SK-N-SH (cell line): ENCODE results near the gene TSPAN32. TPM values are rescaled to one million over a fixed set of nuclear protein-coding genes. Genes with fewer than 3 reads are reported as not detected.

Source experiments
- CTCF ChIA-PET: fragments of 300-600, 350-600 bp; formaldehyde crosslinking; extraction: SDS; loops from one replicate; lab custom pipeline; 2021; lab: Yijun Ruan, JAX
- POLR2A ChIA-PET: fragments of 350-600 bp; sonication (Branson Sonifier 250); formaldehyde crosslinking; extraction: SDS; loops from one replicate; lab custom pipeline; 2020; ENCODE audit warnings: antibody characterized with exemption, inconsistent platforms; lab: Yijun Ruan, JAX
- DNase-seq: peaks from one replicate; pipeline ENCODE4 v3.0.0; 2012
- H2AFZ ChIP-seq: fragments of 200-600 bp; sonication (generic); 2 replicates; pipeline ENCODE4 v1.8.1; 2016; ENCODE audit warnings: antibody characterized with exemption, mild to moderate bottlenecking, low read depth
- H3F3A ChIP-seq: fragments of 200-600 bp; sonication (generic); replicated peaks from 2 replicates; pipeline ENCODE3; 2016; ENCODE audit warnings: antibody characterized with exemption, mild to moderate bottlenecking; ENCODE audit not compliant: insufficient read depth
- H3K27ac ChIP-seq, 2 experiments: fragments of 200-500 bp in 1 of 2; fragments of 200-600 bp in 1 of 2; sonication (Bioruptor generic) in 1 of 2; sonication (generic), shearing (Covaris generic) in 1 of 2; 2 replicates each; pipeline versions ENCODE4 v1.5.1 to v1.6.1; 2014 to 2016; ENCODE audit warnings: low read depth in 2 of 2, inconsistent platforms in 1 of 2, low read length in 1 of 2, mild to moderate bottlenecking in 1 of 2, mixed read lengths in 1 of 2
- H3K27me3 ChIP-seq: fragments of 200-600 bp; sonication (generic), shearing (Covaris generic); 2 replicates; pipeline ENCODE4 v1.6.1; 2016; ENCODE audit warnings: mixed run types; ENCODE audit not compliant: insufficient read depth
- H3K36me3 ChIP-seq, 2 experiments: fragments of 200-500 bp in 1 of 2; fragments of 200-600 bp in 1 of 2; sonication (Bioruptor generic) in 1 of 2; sonication (generic) in 1 of 2; replicated peaks in 1 of 2; 2 replicates each; pipeline versions ENCODE3 to v1.5.1; 2014 to 2016; ENCODE audit warnings: low read length in 1 of 2, mild to moderate bottlenecking in 1 of 2; ENCODE audit not compliant: insufficient read depth in 2 of 2, control insufficient read depth in 1 of 2
- H3K4me1 ChIP-seq, 2 experiments: fragments of 200-500 bp in 1 of 2; fragments of 200-600 bp in 1 of 2; sonication (Bioruptor generic) in 1 of 2; sonication (generic), shearing (Covaris generic) in 1 of 2; 2 replicates each; pipeline versions ENCODE4 v1.5.1 to v1.6.1; 2014 to 2016; ENCODE audit warnings: low read depth in 1 of 2, low read length in 1 of 2, mixed run types in 1 of 2; ENCODE audit not compliant: insufficient read depth in 2 of 2, control insufficient read depth in 1 of 2
- H3K4me2 ChIP-seq: fragments of 200-600 bp; sonication (generic), shearing (Covaris generic); 2 replicates; pipeline ENCODE4 v1.6.1; 2017; ENCODE audit warnings: mixed run types
- H3K4me3 ChIP-seq, 2 experiments: fragments of 200-500 bp in 1 of 2; fragments of 200-600 bp in 1 of 2; sonication (Bioruptor generic) in 1 of 2; sonication (generic), shearing (Covaris generic) in 1 of 2; 2 replicates each; pipeline versions ENCODE4 v1.5.1 to v1.8.1; 2014 to 2016; ENCODE audit warnings: low read depth in 2 of 2, inconsistent platforms in 1 of 2, low read length in 1 of 2, mild to moderate bottlenecking in 1 of 2, mixed read lengths in 1 of 2, moderate library complexity in 1 of 2
- H3K79me2 ChIP-seq: fragments of 200-600 bp; sonication (generic); 2 replicates; pipeline ENCODE4 v1.8.1; 2017; ENCODE audit warnings: mild to moderate bottlenecking; ENCODE audit not compliant: insufficient read depth
- H3K9ac ChIP-seq: fragments of 200-600 bp; sonication (generic); 2 replicates; pipeline ENCODE4 v1.6.1; 2017; ENCODE audit warnings: mixed run types
- H3K9me2 ChIP-seq: fragments of 200-600 bp; sonication (generic); 2 replicates; pipeline ENCODE4 v1.6.1; 2017; ENCODE audit warnings: mixed run types
- H3K9me3 ChIP-seq: fragments of 200-600 bp; sonication (generic); 2 replicates; pipeline ENCODE4 v1.6.1; 2017; ENCODE audit warnings: mixed run types, mild to moderate bottlenecking, moderate library complexity
- H4K20me1 ChIP-seq: fragments of 200-600 bp; sonication (generic); 2 replicates; pipeline ENCODE4 v1.6.1; 2017; ENCODE audit warnings: mild to moderate bottlenecking, mixed run types; ENCODE audit not compliant: insufficient read depth
- CTCF ChIP-seq: fragments of 200-600 bp; sonication (generic); IDR thresholded peaks from 2 replicates; pipeline ENCODE4 v1.6.1; 2017; ENCODE audit warnings: antibody characterized with exemption, mild to moderate bottlenecking, moderate library complexity
- FOSL2 ChIP-seq: IDR thresholded peaks from 2 replicates; pipeline ENCODE4 v1.4.0; 2012; ENCODE audit warnings: low read depth, mild to moderate bottlenecking, moderate library complexity, borderline replicate concordance
- FOXM1 ChIP-seq: IDR thresholded peaks from 2 replicates; pipeline ENCODE4 v1.4.0; 2012; ENCODE audit warnings: low read depth, mild to moderate bottlenecking
- GABPA ChIP-seq: IDR thresholded peaks from 2 replicates; pipeline ENCODE4 v1.4.0; 2012; ENCODE audit warnings: low read depth, mild to moderate bottlenecking
- IRF3 ChIP-seq: fragments of 150-350 bp; IDR thresholded peaks from 2 replicates; pipeline ENCODE4 v1.6.1; 2016; ENCODE audit warnings: mild to moderate bottlenecking, low read depth, low read length
- MAX ChIP-seq: IDR thresholded peaks from 2 replicates; pipeline ENCODE4 v1.4.0; 2012; ENCODE audit warnings: low read depth
- MXI1 ChIP-seq: IDR thresholded peaks from 2 replicates; pipeline ENCODE4 v1.6.1; 2012; ENCODE audit warnings: mild to moderate bottlenecking, low read depth, low read length, improper control_type of control experiment
- NFIC ChIP-seq: IDR thresholded peaks from 2 replicates; pipeline ENCODE4 v1.4.0; 2012; ENCODE audit warnings: borderline replicate concordance
- NRF1 ChIP-seq: IDR thresholded peaks from 2 replicates; pipeline ENCODE4 v1.6.1; 2012; ENCODE audit warnings: low read depth, mild to moderate bottlenecking, low read length
- PBX3 ChIP-seq: IDR thresholded peaks from 2 replicates; pipeline ENCODE4; 2012
- RAD21 ChIP-seq: IDR thresholded peaks from 2 replicates; pipeline ENCODE4 v1.6.1; 2012; ENCODE audit warnings: mild to moderate bottlenecking, low read length
- RCOR1 ChIP-seq: fragments of 150-350 bp; IDR thresholded peaks from 2 replicates; pipeline ENCODE4 v1.6.1; 2017; ENCODE audit warnings: antibody characterized with exemption, low read length
- REST ChIP-seq: IDR thresholded peaks from 2 replicates; pipeline ENCODE4 v1.6.1; 2012; ENCODE audit warnings: mild to moderate bottlenecking, low read depth, low read length, moderate library complexity
- RXRA ChIP-seq: IDR thresholded peaks from 2 replicates; pipeline ENCODE4 v1.4.0; 2012; ENCODE audit warnings: low read depth, mild to moderate bottlenecking, borderline replicate concordance
- SMC3 ChIP-seq: IDR thresholded peaks from 2 replicates; pipeline ENCODE4 v1.6.1; 2012; ENCODE audit warnings: low read depth, low read length, improper control_type of control experiment
- TCF12 ChIP-seq: IDR thresholded peaks from 2 replicates; pipeline ENCODE4 v1.4.0; 2012
- TEAD4 ChIP-seq: IDR thresholded peaks from 2 replicates; pipeline ENCODE4 v1.4.0; 2012; ENCODE audit warnings: mild to moderate bottlenecking, borderline replicate concordance; ENCODE audit not compliant: insufficient read depth
- WGBS: methylation state at CpG from one replicate; pipeline ENCODE4 v1.1.6; 2017; ENCODE audit warnings: low lambda C conversion rate; 5-methylcytosine and 5-hydroxymethylcytosine counted together
- polyA plus RNA-seq, 3 experiments: library from polyadenylated mRNA; depleted of rRNA; stranded (reverse); fragments of >200 nt; gene quantifications; 2 replicates each; pipeline ENCODE4 v1.2.3, GENCODE V29; 2012

TSPAN32 gene
- polyA plus RNA-seq, 1 of the 3 experiments (the other 2 are of a cell fraction), result 0.12 TPM

GRCh38 chr11:2259466-2259830 is 42.4 kb upstream of the TSPAN32 start:
- WGBS, result 0% methylated on average over 1 of the region's 8 CpGs

GRCh38 chr11:2259897-2260451 is 41.8 kb upstream of the TSPAN32 start:
- no peaks in the 10 kb centered on the region for H3F3A ChIP-seq
- H2AFZ ChIP-seq, result no peak overlapping the region
- H3K9me3 ChIP-seq, result no peaks in the 10 kb centered on the region
- 41% methylated on average over 9 of the region's 12 CpGs for WGBS
- no peaks in the 10 kb centered on the region for H4K20me1 ChIP-seq
- H3K4me2 ChIP-seq, result no peak overlapping the region
- no peak for DNase-seq
- H3K36me3 ChIP-seq, result no peaks in the 10 kb centered on the region
- H3K27me3 ChIP-seq, result no peaks in the 10 kb centered on the region
- no peaks in the 10 kb centered on the region for H3K9me2 ChIP-seq
- ChIA-PET CTCF (interaction anchor here (0.8 to 2.0 kb wide), 3 partner anchors 62 to 161 kb away, joined by 3 to 4 read pairs (median 3); no protein-coding TSS in a partner anchor), POLR2A (no interaction called here)
- no peaks in the 10 kb centered on the region for H3K79me2 ChIP-seq
- TF ChIP-seq CTCF (no peak), TCF12 (no peak), MXI1 (no peak), REST (no peak), RAD21 (no peak), TEAD4 (no peak), RXRA (no peak), RCOR1 (no peak), NRF1 (no peak), IRF3 (no peak), FOXM1 (no peak), FOSL2 (no peak), NFIC (no peak)
- H3K4me1 ChIP-seq, result no peaks in the 10 kb centered on the region
- no peak overlapping the region for H3K27ac ChIP-seq
- H3K4me3 ChIP-seq, result no peak overlapping the region
- no peak overlapping the region for H3K9ac ChIP-seq

More at GRCh38 chr11:2259466-2259830, 42.4 kb upstream of the TSPAN32 start:
- H4K20me1 ChIP-seq, result no peaks in the 10 kb centered on the region
- H3K27ac ChIP-seq, result no peak overlapping the region
- DNase-seq, result no peak
- TF ChIP-seq PBX3 (no peak), TEAD4 (no peak), RXRA (no peak), SMC3 (no peak), GABPA (no peak), MAX (no peak)
- POLR2A ChIA-PET, result no interaction called here
- no peaks in the 10 kb centered on the region for H3K27me3 ChIP-seq
- H3K79me2 ChIP-seq, result no peaks in the 10 kb centered on the region
- H3K4me2 ChIP-seq, result no peak overlapping the region
- no peaks in the 10 kb centered on the region for H3K9me2 ChIP-seq
- H3K9me3 ChIP-seq, result no peaks in the 10 kb centered on the region
- H2AFZ ChIP-seq, result no peak overlapping the region
- H3F3A ChIP-seq, result no peaks in the 10 kb centered on the region
- no peaks in the 10 kb centered on the region for H3K36me3 ChIP-seq
- H3K9ac ChIP-seq, result no peak overlapping the region
- no peak overlapping the region for H3K4me3 ChIP-seq
- CTCF ChIA-PET, result interaction anchor here (0.8 to 0.9 kb wide), 2 partner anchors 19 to 161 kb away, joined by 3 read pairs; no protein-coding TSS in a partner anchor
- H3K4me1 ChIP-seq, result no peaks in the 10 kb centered on the region
